Measurements from ENCODE around the gene ACAD8.

ACAD8 gene

GRCh38 chr11:134230339-134230738, 23.0 kb upstream of the ACAD8 start:
- TF ChIP-seq CSRNP3 (CRISPR knock-in tag; IDR thresholded peaks at IDR 0.05), result no peak
- TF ChIP-seq TOX (CRISPR knock-in tag; IDR thresholded peaks at IDR 0.05; ENCODE audit: borderline replicate concordance), result no peak
- TF ChIP-seq TSHZ2 (CRISPR knock-in tag; IDR thresholded peaks at IDR 0.05), result no peak
- TF ChIP-seq ZNF70 (CRISPR knock-in tag; IDR thresholded peaks at IDR 0.05), result no peak
- no peak for TF ChIP-seq ZNF8 (CRISPR knock-in tag; IDR thresholded peaks at IDR 0.05)
- no peak for TF ChIP-seq RARB (CRISPR knock-in tag; IDR thresholded peaks at IDR 0.05)
- ATAC-seq, result no peak

DNA sequence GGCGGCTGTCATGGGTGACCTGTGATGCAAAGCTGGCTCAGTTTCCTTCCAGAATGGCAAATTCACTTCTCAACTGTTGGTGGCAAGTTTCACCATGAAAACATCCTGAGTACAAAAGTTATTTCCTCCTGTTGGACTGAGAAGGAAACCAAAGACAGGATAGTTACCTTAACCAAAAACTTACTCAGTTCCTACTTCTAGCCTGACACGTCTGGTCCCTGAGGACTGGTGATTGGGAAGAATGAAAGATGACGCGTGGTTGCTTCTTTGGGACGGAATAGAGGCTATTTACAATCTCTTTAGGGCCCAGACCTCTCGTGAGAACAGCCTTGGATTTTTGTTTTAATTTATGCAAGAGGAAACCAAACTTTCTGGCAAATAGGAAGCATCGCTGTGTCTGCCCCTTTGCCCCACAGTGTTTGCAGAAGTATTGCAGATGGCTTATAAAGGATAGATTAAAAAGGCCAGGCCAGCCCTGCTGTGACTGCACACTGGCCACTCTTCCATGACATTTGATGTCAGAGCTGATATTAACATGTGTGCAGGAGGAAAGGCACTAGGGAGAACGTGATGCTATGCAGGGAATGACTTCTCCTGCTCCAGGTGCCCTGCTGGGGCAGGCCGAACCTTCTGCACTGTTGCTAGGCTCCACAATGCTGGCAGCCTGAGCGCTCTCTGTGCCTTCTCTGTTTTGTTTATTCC, 21.3 kb upstream of the ACAD8 start:
- TF ChIP-seq CSRNP3 (CRISPR knock-in tag; IDR thresholded peaks at IDR 0.05) (no peak), TCF4 (CRISPR knock-in tag; IDR thresholded peaks at IDR 0.05; ENCODE audit: borderline replicate concordance) (no peak), CSDC2 (CRISPR knock-in tag; IDR thresholded peaks at IDR 0.05) (no peak), CREB5 (CRISPR knock-in tag; IDR thresholded peaks at IDR 0.05; ENCODE audit: low read depth) (no peak), ESRRG (CRISPR knock-in tag; IDR thresholded peaks at IDR 0.05) (no peak), TSHZ2 (CRISPR knock-in tag; IDR thresholded peaks at IDR 0.05) (no peak), PPARA (CRISPR knock-in tag; IDR thresholded peaks at IDR 0.05; ENCODE audit: borderline replicate concordance) (no peak), ZC3H10 (CRISPR knock-in tag; IDR thresholded peaks at IDR 0.05) (no peak), ZFP3 (CRISPR knock-in tag; IDR thresholded peaks at IDR 0.05) (no peak), ZFP30 (CRISPR knock-in tag; IDR thresholded peaks at IDR 0.05) (no peak), BACH2 (CRISPR knock-in tag; IDR thresholded peaks at IDR 0.05; ENCODE audit: borderline replicate concordance) (no peak), RARB (CRISPR knock-in tag; IDR thresholded peaks at IDR 0.05) (no peak), OSR1 (CRISPR knock-in tag; IDR thresholded peaks at IDR 0.05) (no peak), ARNTL (CRISPR knock-in tag; IDR thresholded peaks at IDR 0.05; ENCODE audit: borderline replicate concordance, low read depth) (no peak), ZNF565 (CRISPR knock-in tag; conservative IDR thresholded peaks at IDR 0.05; ENCODE audit: low read depth) (no peak), ISL1 (CRISPR knock-in tag; IDR thresholded peaks at IDR 0.05) (no peak), ZNF8 (CRISPR knock-in tag; IDR thresholded peaks at IDR 0.05) (no peak), TOX (CRISPR knock-in tag; IDR thresholded peaks at IDR 0.05; ENCODE audit: borderline replicate concordance) (no peak)
- TF ChIP-seq, protein P1, sequence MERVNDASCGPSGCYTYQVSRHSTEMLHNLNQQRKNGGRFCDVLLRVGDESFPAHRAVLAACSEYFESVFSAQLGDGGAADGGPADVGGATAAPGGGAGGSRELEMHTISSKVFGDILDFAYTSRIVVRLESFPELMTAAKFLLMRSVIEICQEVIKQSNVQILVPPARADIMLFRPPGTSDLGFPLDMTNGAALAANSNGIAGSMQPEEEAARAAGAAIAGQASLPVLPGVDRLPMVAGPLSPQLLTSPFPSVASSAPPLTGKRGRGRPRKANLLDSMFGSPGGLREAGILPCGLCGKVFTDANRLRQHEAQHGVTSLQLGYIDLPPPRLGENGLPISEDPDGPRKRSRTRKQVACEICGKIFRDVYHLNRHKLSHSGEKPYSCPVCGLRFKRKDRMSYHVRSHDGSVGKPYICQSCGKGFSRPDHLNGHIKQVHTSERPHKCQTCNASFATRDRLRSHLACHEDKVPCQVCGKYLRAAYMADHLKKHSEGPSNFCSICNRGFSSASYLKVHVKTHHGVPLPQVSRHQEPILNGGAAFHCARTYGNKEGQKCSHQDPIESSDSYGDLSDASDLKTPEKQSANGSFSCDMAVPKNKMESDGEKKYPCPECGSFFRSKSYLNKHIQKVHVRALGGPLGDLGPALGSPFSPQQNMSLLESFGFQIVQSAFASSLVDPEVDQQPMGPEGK (CRISPR knock-in tag; IDR thresholded peaks at IDR 0.05; ENCODE audit: borderline replicate concordance), result no peak
- TF ChIP-seq, protein P2, sequence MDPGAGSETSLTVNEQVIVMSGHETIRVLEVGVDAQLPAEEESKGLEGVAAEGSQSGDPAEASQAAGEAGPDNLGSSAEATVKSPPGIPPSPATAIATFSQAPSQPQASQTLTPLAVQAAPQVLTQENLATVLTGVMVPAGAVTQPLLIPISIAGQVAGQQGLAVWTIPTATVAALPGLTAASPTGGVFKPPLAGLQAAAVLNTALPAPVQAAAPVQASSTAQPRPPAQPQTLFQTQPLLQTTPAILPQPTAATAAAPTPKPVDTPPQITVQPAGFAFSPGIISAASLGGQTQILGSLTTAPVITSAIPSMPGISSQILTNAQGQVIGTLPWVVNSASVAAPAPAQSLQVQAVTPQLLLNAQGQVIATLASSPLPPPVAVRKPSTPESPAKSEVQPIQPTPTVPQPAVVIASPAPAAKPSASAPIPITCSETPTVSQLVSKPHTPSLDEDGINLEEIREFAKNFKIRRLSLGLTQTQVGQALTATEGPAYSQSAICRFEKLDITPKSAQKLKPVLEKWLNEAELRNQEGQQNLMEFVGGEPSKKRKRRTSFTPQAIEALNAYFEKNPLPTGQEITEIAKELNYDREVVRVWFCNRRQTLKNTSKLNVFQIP (CRISPR knock-in tag; IDR thresholded peaks at IDR 0.05; ENCODE audit: borderline replicate concordance, low read depth), result no peak
- ATAC-seq, result no peak; the same call in 2 of the 3 replicates

Data from SK-N-SH treated with all-trans-retinoic acid at 6 μM for 48 hours (cell line).